Endothelial cell of umbilical vein (primary cell): Measurements from ENCODE around the gene ADAMTSL2. TPM values are rescaled to one million over a fixed set of nuclear protein-coding genes. Genes with fewer than 3 reads are reported as not detected.

Experiments
- BruUV-seq: library from RNA; stranded (reverse); fragments of 400-500 nt; replicated peaks from 2 replicates; lab custom pipeline; 2021; lab: Mats Ljungman, UMichigan
- CTCF ChIA-PET: fragments of 300-600, 350-600 bp; sonication (Branson Sonifier 250); formaldehyde crosslinking; loops from one replicate; lab custom pipeline; 2021; ENCODE audit warnings: antibody characterized with exemption, inconsistent platforms; lab: Charles Lee
- POLR2A ChIA-PET: fragments of 300-600, 350-600 bp; sonication (Branson Sonifier 250); formaldehyde crosslinking; loops from one replicate; lab custom pipeline; 2021; ENCODE audit warnings: antibody characterized with exemption, inconsistent platforms; lab: Charles Lee
- DNase-seq: peaks from one replicate; pipeline ENCODE4 v3.0.0-alpha.2; 2011; ENCODE audit warnings: low read depth, low spot score
- FAIRE-seq: peaks from 2 replicates; lab custom pipeline; 2011; peaks lifted over from hg19 to GRCh38; lab: Jason Lieb, UNC
- H2AFZ ChIP-seq: 2 replicates; pipeline ENCODE4 v1.6.0; 2012; ENCODE audit warnings: low read depth, low read length, control low read depth, inconsistent platforms
- H3K27ac ChIP-seq: 2 replicates; pipeline ENCODE4 v1.5.1; 2011; ENCODE audit warnings: low read depth, mild to moderate bottlenecking, control low read depth, low read length, moderate library complexity; ENCODE audit not compliant: insufficient read depth
- H3K27me3 ChIP-seq, 2 experiments: 2 replicates each; pipeline versions ENCODE4 v1.6.0 to v1.6.1; 2011; ENCODE audit warnings: low read length in 2 of 2, mixed read lengths in 1 of 2; ENCODE audit not compliant: control insufficient read depth in 2 of 2, insufficient read depth in 2 of 2
- H3K36me3 ChIP-seq, 2 experiments: 2 replicates in 1 of 2; 3 replicates in 1 of 2; pipeline ENCODE4 v1.5.1; 2011; ENCODE audit warnings: low read length in 2 of 2, mild to moderate bottlenecking in 1 of 2, moderate library complexity in 1 of 2; ENCODE audit not compliant: control insufficient read depth in 2 of 2, insufficient read depth in 2 of 2; ENCODE audit errors: extremely low read depth in 1 of 2
- H3K4me1 ChIP-seq: 3 replicates; pipeline ENCODE4 v1.5.1; 2011; ENCODE audit warnings: mild to moderate bottlenecking, low read length; ENCODE audit not compliant: control insufficient read depth, insufficient read depth; ENCODE audit errors: extremely low read depth
- H3K4me2 ChIP-seq: 2 replicates; pipeline ENCODE4 v1.6.1; 2011; ENCODE audit warnings: low read length, control low read depth, mixed read lengths; ENCODE audit not compliant: insufficient read depth
- H3K4me3 ChIP-seq, 3 experiments: fragments of 200-600 bp in 1 of 3; sonication (generic), shearing (Covaris generic) in 1 of 3; replicated peaks in 1 of 3; 2 replicates each; pipeline ENCODE4 v1.5.1; 2011 to 2016; ENCODE audit warnings: control low read depth in 3 of 3, low read length in 3 of 3, mild to moderate bottlenecking in 2 of 3, inconsistent platforms in 1 of 3, low read depth in 1 of 3, moderate library complexity in 1 of 3; ENCODE audit not compliant: insufficient read depth in 1 of 3
- H3K79me2 ChIP-seq: 2 replicates; pipeline ENCODE4 v1.6.0; 2012; ENCODE audit warnings: low read length, inconsistent platforms; ENCODE audit not compliant: control insufficient read depth, insufficient read depth
- H3K9ac ChIP-seq: replicated peaks from 2 replicates; pipeline ENCODE3; 2011; ENCODE audit warnings: low read length, control low read depth; ENCODE audit not compliant: insufficient read depth; ENCODE audit errors: extremely low read depth
- H3K9me1 ChIP-seq: replicated peaks from 3 replicates; pipeline ENCODE4 v1.6.0; 2011; ENCODE audit warnings: mild to moderate bottlenecking, low read length; ENCODE audit not compliant: control insufficient read depth, insufficient read depth; ENCODE audit errors: extremely low read depth
- H3K9me3 ChIP-seq: replicated peaks from 2 replicates; pipeline ENCODE4 v1.5.1; 2012; ENCODE audit warnings: low read length, inconsistent platforms; ENCODE audit not compliant: control insufficient read depth, insufficient read depth
- H4K20me1 ChIP-seq: replicated peaks from 2 replicates; pipeline ENCODE3; 2011; ENCODE audit warnings: mild to moderate bottlenecking, low read length; ENCODE audit not compliant: control insufficient read depth, insufficient read depth; ENCODE audit errors: extremely low read depth
- EZH2 ChIP-seq: IDR thresholded peaks from 2 replicates; pipeline ENCODE4 v1.6.1; 2012; ENCODE audit warnings: borderline replicate concordance, low read depth, mild to moderate bottlenecking, moderate library complexity, low read length, inconsistent platforms; ENCODE audit not compliant: severe bottlenecking
- FOS ChIP-seq: IDR thresholded peaks from 2 replicates; pipeline ENCODE4 v1.6.1; 2011; ENCODE audit warnings: mild to moderate bottlenecking, low read length, moderate library complexity, borderline replicate concordance; ENCODE audit not compliant: insufficient read depth
- GATA2 ChIP-seq: IDR thresholded peaks from 2 replicates; pipeline ENCODE4 v1.7.0; 2011; ENCODE audit warnings: low read depth, mild to moderate bottlenecking, moderate library complexity, mixed read lengths, low read length; ENCODE audit not compliant: insufficient read length, insufficient read depth
- JUN ChIP-seq: IDR thresholded peaks from 2 replicates; pipeline ENCODE4 v1.6.1; 2011; ENCODE audit warnings: borderline replicate concordance, low read depth; ENCODE audit not compliant: insufficient read length, insufficient read depth
- MYC ChIP-seq: IDR thresholded peaks from one replicate; pipeline ENCODE4 v1.6.1; 2011; ENCODE audit warnings: mild to moderate bottlenecking, low read depth, low read length
- POLR2A ChIP-seq: IDR thresholded peaks from 2 replicates; pipeline ENCODE4 v1.6.1; 2012; ENCODE audit warnings: low read depth, mild to moderate bottlenecking, control low read depth, low read length
- POLR2AphosphoS5 ChIP-seq: IDR thresholded peaks from 2 replicates; pipeline ENCODE4 v1.6.1; 2012; ENCODE audit warnings: low read depth, mild to moderate bottlenecking, control low read depth, low read length, moderate library complexity; ENCODE audit not compliant: insufficient read depth
- dilution Hi-C: fragments of 300-500 bp; cut with MboI; formaldehyde crosslinking; loops from one replicate; pipeline ENCODE4 v1.15.0; 2019; ENCODE audit warnings: low sequenced_read_pairs; ENCODE audit not compliant: extremely low pct_ligation_motif_present
- intact Hi-C: fragments of 100-400 bp; cut with micrococcal nuclease; formaldehyde crosslinking; loops from one replicate; pipeline ENCODE4 v1.10.0; 2022
- polyA plus RNA-seq, 4 experiments: library from polyadenylated mRNA; depleted of rRNA in 3 of 4; stranded (reverse) in 3 of 4; unstranded in 1 of 4; fragments of >200 nt; gene quantifications; 2 replicates each; pipeline versions ENCODE4 v1.2.1 to v1.2.3, GENCODE V29; 2011 to 2012; ENCODE audit warnings: missing spikeins in 1 of 4
- total RNA-seq: library from RNA; stranded (reverse); gene quantifications from 2 replicates; pipeline ENCODE4 v1.2.3, GENCODE V29; 2021
- TF ChIP-seq, protein P1 (sequence below): IDR thresholded peaks from 2 replicates; pipeline ENCODE4 v1.6.1; 2011; ENCODE audit not compliant: insufficient read depth, insufficient read length

ADAMTSL2 gene
- total and polyA plus RNA-seq, 2 donors (not counting 3 experiments of a cell fraction or from before 2014, with no cell fraction given) = not detected

DNA sequence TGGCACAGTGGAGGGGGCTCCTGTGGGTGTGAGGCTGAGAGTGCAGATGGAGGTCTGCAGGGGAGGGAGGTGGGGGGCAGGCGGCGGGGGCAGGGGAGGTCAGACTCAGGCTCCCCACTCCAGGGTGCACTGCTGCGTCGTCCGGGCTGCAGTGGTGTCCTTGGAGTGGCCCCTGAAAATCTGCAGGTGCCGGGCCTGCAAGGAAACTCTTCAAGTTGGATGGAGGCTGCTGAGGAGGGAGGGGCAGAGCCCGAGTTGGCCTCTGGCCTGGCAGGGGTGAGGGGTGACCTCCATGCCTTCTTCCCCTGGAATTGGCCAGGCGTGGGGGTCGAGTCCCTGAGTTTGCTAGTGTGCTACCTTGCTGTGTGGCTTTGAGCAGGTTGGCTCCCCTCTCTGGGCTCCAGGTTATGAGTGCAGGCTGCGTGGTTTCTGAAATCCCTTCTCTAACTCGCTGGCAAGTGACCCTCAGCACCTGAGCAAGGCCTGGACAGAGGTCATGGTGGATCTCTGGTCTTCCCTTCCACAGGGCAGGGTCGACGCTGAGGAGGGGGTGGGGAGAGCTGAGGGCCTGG, 888 bp downstream of the ADAMTSL2 start:
- Histone ChIP-seq H3K9me3 (no peaks in the 10 kb centered on the region), H4K20me1 (no peaks in the 10 kb centered on the region), H3K27ac (no peak overlapping the region), H3K4me3 (no peak overlapping the region), H2AFZ (no peak overlapping the region), H3K4me1 (no peaks in the 10 kb centered on the region), H3K9ac (no peak overlapping the region), H3K36me3 (no peaks in the 10 kb centered on the region), H3K9me1 (no peaks in the 10 kb centered on the region), H3K79me2 (no peaks in the 10 kb centered on the region), H3K4me2 (no peak overlapping the region), H3K27me3 (peaks cover 12 to 15% of the 10 kb centered on the region in 2 experiments)
- dilution Hi-C loops = no loop called here
- CTCF ChIA-PET = no interaction called here
- POLR2A ChIA-PET = no interaction called here
- intact Hi-C loops = no loop called here
- BruUV-seq = no TSS peak
- TF ChIP-seq POLR2AphosphoS5 (no peak), EZH2 (no peak), MYC (no peak), GATA2 (no peak), POLR2A (no peak)
- FAIRE-seq (no peak), DNase-seq (no peak)

DNA sequence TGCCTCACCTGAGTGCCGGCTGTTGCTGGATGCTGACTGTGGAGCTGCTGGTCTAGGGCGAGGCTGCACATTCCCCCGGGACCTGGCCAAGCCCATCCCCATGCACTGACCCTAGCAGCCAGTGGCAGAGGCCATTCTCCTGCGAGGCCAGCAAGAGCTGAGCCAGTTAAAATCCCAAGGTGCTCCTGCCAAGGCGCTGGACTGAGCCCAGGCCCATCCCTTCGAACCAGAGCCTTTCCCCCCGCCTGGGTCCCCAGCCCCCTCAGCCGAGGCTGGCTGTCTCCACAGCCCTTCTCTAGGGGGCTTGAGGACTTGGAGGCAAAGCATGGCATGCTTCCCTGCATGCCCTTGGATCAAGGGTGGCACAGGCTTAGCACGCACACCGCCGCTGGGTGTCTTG, 1.6 kb downstream of the ADAMTSL2 start:
- no peak overlapping the region for H3K4me3 ChIP-seq
- no peak overlapping the region for H3K27ac ChIP-seq
- H3K27me3 ChIP-seq = peaks cover 12 to 15% of the 10 kb centered on the region in 2 experiments
- H2AFZ ChIP-seq = no peak overlapping the region
- H3K9ac ChIP-seq = no peak overlapping the region
- no TSS peak for BruUV-seq
- CTCF ChIA-PET = no interaction called here
- no peak overlapping the region for H3K4me2 ChIP-seq
- no peaks in the 10 kb centered on the region for H3K4me1 ChIP-seq
- intact Hi-C loops (no loop called here), dilution Hi-C loops (no loop called here)
- no peaks in the 10 kb centered on the region for H3K36me3 ChIP-seq
- H3K9me1 ChIP-seq = no peaks in the 10 kb centered on the region
- TF ChIP-seq FOS (no peak), JUN (no peak), POLR2AphosphoS5 (no peak), MYC (no peak), POLR2A (no peak), EZH2 (no peak), GATA2 (no peak)
- TF ChIP-seq, protein P1, sequence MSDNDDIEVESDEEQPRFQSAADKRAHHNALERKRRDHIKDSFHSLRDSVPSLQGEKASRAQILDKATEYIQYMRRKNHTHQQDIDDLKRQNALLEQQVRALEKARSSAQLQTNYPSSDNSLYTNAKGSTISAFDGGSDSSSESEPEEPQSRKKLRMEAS = no peak
- FAIRE-seq (no peak), DNase-seq (no peak)
- H3K79me2 ChIP-seq = no peaks in the 10 kb centered on the region
- H4K20me1 ChIP-seq = no peaks in the 10 kb centered on the region
- POLR2A ChIA-PET = no interaction called here
- H3K9me3 ChIP-seq = no peaks in the 10 kb centered on the region
